DMS53 treated with DMSO at 0.1 percent for 48 hours (cell line): Measurements from ENCODE around the gene ZNF835.
"Not testable (repeated sequence)": the region's sequence is repeated elsewhere in the genome, so short reads cannot be mapped to it uniquely, and the experiment has no call there.

ENCODE experiments used
- DNase-seq: peaks from one replicate; lab custom pipeline; 2025; ENCODE audit not compliant: unreplicated experiment; lab: John Stamatoyannopoulos, UW

The ZNF835 gene

DNA sequence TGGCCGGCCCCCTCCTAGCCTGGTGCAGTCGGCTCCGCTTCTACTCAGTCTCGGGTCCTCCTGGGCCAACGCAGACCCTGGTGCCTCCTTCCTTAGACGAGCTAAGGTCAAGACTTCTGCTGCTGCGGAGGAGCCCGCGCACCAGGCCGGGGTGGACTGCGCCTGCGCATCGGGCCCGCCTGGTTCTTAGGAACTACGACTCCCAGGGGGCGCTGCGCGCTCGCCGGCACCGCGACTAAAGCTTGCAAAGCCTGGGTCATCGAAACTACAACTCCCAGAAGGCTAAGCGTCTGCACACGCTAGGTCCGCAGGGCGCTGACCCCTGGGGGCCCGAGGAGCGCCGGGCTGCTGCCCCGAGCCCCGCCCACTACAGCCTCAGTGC, at the start of gene ZNF835:
ZNF835 (minus strand) TSS at position 145 of the 382 bp plus-strand sequence. CDS start 6,559 bp downstream, outside the sequence.
- DNase-seq: no peak

DNA sequence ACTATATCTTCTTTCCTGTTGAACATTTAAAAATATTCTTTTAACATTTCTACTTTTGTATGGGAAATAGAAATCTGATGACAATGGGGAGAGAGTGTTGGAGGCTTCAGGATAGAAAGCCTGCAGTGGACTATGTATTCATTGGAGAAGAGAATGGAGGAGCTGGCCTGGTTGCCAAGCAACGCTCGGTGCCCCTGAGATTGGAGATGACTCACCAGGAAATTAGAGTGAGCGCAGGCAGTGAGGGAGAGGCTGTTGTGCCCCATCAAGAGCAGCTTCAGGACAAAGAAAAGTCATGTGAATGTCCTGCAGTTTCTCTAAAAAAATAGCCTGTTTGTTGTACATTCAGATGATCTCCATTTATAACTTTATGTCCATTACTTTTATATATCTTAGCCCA, 48.7 kb upstream of the ZNF835 start:
- no peak for DNase-seq

DNA sequence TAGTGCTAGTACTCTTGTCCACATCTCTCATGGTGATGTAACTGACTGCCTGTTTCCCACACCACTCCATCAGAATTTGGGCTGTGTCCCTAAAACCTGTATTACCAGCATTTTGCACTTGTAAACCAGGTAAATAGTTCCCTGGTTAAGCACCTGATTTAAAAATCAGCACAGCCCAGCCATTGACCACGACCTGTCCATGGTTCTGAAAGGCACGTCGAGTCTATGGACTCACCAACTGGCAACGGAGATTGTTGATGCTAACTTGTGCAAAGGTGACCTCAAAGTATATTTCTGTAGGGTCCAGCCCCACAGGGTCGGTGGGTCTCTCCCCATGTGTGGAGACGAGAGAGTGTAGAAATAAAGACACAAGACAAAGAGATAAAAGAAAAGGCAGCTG, 46.7 kb upstream of the ZNF835 start:
- DNase-seq: no peak

DNA sequence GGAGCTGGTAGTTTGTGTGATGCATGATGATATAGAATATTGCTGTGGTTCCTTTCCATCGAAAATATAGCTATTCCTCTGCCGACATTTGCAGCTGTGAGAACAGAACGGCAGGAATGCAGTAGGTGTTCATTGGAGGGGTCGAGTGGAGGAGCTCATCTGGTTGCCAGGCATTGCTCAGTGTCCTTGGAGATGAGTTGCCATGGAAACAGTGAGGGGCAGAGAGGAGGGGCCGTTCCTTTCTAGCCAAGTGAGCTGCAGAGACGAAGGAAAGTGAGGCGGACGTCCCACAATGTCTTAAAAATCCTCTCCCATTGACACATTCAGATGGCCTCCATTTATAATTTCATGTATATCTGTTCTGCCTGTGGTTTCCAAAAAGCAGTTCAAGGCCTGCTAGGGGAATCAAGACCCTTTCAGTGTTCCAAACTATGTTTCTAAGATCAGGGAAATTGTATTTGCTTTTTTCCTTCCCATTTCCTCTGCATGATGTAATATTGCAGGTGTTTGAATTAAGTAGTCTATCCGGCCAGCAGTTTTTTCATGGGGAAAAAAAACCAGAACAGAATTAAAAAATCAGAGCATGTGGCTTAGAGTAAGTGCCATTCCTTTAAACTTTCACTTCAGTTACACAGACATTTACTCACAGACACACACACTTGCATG, 41.2 kb upstream of the ZNF835 start:
- no peak for DNase-seq

DNA sequence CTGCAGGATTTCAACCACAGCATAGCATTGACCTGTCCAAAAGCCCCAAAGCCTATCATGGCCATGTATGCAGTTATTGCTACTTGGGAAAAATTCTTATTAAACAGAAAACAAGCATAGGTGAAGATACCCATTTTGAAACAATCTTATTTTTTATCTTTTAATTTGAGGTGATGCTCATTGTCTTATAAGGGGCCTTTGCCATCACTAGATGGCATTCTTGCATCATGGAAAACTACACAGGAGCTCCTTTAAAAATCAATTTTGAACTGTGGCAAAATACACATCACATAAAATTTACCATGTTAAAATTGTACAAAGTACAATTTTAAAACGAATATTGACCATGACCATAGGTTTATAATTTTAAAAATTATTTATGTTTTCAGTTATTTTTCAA, 38.9 kb upstream of the ZNF835 start:
- no peak for DNase-seq

DNA sequence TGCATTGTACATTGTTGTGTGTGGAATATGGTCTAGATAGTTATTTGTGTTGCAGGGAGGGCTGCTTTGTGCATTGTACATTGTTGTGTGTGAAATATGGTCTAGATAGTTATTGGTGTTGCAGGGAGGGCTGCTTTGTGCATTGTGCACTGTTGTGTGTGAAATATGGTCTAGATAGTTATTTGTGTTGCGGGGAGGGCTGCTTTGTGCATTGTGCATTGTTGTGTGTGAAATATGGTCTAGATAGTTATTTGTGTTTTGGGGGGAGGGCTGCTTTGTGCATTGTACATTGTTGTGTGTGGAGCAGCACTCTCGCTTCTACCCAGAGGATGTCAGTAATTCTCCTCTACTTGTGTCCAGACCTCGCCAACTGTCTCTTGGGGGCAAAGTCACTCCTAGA, 36.3 kb upstream of the ZNF835 start:
- no peak for DNase-seq

DNA sequence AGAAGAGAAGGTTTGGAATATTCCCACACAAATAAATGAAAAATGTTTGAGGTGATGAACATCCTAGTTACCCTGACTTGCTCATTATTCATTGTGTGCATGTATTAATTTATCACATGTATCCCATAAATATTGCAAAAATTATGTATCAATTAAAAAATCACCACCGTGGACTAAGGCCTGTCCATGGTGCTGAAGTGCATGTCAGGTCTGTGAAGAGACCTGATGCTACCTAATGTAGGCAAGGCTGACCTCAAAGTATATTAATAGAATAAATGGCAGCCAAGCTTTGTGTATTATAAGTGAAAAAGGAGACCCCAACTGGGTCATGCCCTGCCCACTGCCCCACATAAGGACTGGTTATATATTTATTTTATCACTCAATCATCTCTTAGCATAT, 34.4 kb upstream of the ZNF835 start:
- DNase-seq: no peak

DNA sequence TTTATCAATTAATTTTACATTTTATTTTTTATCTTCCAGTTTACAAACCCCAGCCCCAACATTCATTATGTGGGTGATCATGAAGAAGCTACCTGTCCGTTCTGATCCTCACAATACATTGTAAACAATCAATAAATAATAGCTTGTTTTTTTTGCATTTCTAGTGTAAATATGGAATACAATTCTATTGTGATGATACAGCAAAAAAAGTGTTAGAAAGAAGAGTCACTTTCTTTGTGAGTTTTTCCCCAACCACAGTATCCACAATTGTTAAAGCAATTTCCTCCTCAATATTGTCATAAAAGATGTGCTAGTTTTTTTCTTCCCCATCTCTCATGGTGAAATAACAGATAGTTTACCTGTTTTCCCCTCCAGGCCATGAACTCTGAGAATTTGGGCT, 30.3 kb upstream of the ZNF835 start:
- no peak for DNase-seq

DNA sequence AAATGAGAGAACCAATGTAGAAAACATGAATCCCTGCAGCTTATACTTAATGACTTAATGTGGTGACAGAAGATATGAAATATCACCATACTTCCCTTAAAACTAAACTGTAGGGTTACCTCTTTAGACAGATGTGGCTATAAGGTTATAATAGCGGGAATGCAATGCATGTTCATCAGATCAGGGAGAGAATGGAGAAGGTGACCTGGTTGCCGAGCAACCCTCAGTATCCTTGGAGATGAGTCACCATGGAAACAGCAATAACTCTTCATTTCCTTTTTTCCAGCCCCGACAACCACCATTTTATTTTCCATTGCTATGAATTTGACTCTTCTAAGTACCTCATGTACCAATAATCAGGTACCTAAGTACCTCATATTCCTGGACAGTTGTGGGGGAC, 28.0 kb upstream of the ZNF835 start:
- DNase-seq: no peak

DNA sequence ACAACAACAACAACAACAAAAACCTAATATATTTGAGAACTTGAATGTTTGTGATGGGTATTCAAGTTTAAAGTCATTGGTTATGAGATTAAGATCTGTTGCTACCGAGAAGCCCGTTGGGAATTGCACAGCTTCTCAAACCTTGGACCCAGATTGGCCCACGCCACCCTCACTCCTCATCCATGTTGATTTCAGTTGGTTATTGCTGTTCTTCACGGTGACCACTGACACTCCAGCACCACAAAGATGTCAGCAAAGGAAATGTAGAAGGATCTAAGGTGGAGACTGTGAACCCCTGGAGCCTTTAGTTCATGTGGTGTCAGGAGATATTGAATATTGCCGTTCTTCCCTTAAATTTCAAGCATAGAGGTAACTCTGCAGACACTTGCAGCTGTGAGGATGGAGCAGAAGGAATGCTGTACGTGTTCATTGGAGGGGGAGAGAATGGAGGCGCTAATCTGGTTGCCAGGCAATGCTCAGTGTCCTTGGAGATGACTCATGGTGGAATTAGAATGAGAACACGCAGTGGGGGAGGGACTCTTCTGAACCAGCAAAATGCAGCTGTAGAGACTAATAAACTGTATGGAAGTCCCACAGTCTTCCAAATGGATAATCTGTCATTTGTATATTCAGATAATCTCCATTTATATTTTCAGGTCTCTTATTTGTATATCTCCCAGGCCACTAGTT, 20.8 kb upstream of the ZNF835 start:
- DNase-seq: no peak

DNA sequence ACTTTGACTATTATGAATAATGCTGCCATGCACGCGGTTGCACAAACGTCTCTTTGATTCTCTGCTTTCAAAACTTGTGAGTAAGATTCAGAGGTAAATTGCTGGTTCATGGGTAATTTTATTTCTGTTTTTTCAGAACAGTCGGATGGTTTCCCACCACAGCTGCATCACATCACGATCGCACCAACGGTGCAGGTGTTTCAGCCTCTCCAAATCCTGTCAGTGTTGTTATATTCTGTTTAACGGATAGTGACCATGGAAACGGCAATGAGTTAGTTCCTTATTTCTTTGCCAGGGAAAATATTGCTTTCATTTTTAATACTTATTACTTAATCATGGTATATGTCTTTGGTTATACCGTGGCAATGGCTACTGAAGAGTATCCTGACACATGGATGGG, 19.1 kb upstream of the ZNF835 start:
- DNase-seq: no peak

DNA sequence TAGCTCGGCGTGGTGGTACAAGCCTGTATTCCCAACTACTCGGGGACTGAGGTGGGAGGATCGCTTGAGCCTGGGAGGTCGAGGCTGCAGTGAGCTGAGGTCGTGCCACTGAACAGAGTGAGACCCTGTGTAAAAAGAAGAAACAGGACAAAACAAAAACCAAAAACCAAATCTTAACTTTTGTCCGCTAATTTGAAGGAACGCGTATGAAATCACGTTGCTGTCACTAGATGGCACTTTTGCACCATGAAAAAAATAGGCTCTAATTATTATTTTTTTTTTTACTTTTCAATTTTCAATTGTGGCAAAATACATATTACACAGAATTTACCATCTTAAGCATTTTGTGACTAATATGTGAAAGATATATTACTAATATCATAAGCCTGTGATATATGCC, 17.6 kb upstream of the ZNF835 start:
- no peak for DNase-seq

DNA sequence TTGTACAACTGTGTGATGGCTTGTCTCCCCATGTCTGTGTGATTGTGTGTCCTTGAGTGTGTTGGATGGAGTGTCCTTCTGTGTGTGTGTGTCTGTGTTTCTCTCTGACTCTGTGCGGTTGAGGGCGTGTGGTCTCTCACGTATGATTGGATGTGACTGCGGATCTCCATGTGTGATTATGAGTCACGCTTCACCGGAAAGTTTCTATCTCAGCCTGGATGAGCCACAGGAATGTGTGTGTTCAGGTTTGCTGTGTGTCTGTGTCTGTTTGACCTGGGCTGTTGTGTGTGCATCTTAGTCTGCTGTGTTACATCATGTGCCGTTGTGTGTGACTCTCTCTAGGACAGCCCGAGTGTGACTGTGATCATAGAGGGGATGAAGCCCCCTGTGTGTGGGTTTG, 15.5 kb upstream of the ZNF835 start:
- no peak for DNase-seq

DNA sequence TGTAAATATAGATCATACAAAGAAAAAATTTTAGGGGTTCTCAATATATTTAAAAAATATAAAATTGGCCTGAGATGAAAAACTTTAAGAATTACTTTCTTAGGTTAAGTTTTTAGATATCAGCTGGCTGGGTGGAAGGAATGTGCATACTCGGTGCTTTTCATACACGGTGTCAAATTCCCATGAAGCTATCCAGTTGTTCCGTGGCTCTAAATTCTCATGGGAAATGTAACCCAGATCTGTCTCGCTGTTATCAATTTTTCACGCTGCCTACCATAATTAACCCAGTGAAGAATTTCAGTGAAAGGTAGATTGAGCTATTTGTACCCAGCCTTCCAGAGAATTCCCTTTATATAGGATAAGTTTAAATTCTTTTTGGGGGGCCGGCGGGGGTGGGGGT, 11.6 kb upstream of the ZNF835 start:
- DNase-seq: no peak

DNA sequence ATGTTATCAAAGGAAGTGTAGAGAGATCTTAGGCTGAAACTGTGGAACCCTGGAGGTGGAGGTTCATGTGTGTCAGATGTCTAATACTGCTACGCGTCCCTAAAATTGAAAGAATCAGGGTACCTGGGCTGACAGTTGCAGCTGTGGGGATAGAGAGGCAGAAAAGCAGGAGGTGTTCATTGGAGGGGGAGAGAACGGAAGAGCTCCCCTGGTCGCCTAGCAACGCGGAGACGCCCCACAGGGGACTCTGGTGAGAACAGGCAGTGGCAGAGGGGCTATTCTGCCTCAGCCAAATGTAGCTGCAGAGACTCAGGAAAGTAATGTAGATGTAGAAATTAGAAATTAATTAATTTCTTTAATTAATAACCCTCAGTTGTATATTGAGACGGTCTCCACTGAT, 10.1 kb upstream of the ZNF835 start:
- DNase-seq: no peak

DNA sequence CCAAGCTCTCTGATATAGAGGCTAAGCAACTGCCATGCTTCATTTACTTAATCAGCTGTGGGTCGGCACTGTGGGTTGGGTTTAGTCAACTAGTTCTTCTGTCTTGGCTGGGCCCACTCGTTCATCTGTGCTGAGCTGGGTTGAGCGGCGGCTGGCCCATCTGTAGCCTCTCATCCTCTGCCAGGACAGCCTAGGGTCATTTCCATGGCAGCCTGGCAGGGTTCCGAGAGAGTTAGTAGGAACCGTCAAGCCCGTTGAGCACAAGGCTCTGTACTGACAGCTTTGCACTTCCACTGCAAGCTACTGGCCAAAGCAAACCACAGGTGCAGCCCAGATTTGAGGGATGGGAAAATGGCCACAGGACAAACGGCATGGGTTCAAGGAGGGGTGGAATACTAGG, 6.6 kb upstream of the ZNF835 start:
- DNase-seq: no peak

DNA sequence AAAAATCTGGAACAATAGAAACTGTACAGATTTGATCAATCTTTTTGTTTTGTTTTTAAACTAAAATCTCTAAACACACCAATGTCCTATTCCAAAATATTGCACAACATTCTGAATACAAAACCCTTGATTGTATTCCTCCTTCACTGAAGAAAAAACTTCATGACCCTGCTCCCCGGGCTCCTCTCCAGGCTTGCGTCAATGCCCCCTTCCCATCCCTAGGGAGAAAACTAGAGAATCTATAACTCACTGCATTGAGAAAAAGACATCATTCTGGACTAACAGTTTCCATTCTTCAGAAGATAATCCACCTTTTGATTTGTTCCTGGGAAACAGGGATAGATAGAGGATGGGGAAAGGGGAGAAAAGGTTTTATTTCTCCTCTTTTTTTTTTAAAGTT, 1.1 kb upstream of the ZNF835 start:
- DNase-seq: not testable (repeated sequence)

DNA sequence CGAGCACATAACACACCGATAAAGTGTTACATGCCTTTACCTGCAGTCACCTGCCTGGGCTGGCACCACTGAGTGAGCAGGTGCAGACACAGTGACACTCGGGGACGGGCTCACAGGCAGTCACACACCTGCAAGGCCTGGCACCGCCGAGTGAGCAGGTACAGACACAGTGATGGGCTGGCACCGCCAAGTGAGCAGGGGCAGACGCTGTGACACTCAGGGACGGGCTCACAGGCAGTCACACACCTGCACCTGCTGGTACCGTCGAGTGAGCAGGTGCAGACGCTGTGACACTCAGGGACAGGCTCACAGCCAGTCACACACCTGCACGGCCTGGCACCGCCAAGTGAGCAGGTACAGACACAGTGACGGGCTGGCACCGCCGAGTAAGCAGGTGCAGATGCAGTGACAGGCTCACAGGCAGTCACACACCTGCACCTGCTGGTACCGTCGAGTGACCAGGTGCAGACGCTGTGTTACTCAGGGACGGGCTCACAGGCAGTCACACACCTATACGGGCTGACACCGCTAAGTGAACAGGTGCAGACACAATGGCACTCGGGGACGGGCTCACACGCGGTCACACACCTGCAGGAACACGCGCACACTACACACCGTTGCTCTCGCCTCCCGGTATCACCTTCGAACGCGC, 470 bp downstream of the ZNF835 start:
- DNase-seq: no peak

DNA sequence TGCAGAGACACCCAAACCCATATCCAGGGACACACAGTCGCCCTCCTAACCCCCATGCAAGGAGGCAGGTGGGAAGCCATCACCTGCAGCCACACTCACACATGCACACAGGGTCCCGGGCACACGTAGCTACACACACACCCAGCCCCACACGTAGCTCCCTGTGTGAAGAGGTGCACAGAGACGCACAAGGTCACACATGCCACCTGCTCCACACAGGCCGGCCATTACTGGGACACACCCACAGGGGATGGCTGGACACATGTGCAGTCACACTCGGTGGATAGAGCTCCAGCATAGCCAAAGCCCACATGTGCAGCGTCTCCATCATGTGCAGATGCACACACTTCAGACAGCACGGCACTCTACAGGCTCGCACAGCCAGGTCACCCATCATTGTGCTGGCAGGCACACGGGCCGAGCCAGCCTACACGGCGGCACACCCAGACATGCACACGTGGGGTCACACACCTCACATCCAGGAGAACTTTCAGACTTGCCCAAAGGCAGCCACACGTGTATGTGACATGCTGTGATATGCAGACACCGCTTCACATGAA, 1.1 kb downstream of the ZNF835 start:
- DNase-seq: no peak

DNA sequence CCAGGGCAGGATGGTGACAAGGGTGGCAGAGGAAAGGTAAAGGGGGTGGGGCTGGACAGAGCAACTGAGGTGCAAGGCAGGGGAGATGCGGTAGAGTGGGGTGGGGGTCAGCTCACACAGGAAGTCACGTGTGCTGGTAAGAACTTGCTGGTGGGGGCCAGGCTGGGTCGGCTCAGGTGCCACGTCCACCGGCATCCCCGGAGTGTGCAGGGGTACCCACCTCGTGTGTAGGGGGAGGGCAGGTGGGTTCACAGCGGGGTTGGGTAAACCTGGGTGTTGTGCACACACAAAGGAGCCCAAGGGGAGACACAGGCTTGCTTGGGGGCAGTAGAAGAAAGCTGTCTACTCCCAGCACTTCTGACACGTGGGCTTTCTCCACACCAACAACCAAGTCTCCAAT, 2.9 kb downstream of the ZNF835 start:
- no peak for DNase-seq

DNA sequence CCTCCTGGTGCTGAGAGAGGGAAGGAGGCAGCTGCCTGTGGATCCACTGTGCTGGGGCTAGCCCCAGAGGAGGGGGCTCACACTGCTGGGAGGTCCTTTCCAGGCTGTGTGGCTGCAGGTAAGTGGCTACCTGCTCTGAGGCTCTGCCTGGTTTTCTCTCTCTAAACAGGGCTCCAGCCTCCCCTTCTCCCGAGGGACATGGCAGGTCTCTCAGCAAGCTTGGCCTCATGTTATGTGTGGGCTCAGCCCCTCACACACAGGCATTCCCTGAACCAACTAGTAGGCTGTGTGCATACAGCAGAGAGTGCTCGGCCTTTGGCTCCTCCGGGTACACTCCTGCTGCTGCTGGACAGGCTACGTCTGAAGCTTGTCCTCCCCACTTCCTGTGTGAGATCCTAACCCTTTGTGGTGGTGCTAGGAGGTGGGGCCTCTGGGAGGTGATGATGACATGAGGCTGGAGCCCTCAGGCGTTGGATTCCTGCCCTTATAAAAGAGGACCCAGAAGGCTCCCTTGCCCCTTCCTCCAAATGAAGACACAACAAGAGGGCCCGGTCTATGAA, 4.2 kb downstream of the ZNF835 start:
- no peak for DNase-seq

DNA sequence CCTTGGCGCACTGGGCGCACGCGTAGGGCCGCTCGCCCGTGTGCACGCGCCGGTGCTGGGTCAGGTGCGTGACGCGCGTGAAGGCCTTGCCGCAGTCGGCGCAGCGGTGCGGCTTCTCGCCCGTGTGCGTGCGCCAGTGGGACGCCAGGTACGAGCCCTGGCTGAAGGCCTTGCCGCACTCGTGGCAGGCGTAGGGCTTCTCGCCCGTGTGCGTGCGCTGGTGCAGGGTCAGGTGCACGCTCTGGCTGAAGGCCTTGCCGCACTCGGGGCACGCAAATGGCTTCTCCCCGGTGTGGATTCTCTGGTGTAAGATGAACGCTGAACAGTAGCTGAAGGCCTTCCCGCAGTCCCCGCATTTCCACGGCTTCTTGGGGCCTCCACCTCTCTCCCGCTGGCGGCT, 7.0 kb downstream of the ZNF835 start:
- no peak for DNase-seq
